GM19240 (cell line): ENCODE measurements around the gene TBCK.

Source experiments
- DNase-seq: peaks from one replicate; pipeline ENCODE4 v3.0.0; 2011; ENCODE audit warnings: low spot score; ENCODE audit not compliant: insufficient read length

The TBCK gene

DNA sequence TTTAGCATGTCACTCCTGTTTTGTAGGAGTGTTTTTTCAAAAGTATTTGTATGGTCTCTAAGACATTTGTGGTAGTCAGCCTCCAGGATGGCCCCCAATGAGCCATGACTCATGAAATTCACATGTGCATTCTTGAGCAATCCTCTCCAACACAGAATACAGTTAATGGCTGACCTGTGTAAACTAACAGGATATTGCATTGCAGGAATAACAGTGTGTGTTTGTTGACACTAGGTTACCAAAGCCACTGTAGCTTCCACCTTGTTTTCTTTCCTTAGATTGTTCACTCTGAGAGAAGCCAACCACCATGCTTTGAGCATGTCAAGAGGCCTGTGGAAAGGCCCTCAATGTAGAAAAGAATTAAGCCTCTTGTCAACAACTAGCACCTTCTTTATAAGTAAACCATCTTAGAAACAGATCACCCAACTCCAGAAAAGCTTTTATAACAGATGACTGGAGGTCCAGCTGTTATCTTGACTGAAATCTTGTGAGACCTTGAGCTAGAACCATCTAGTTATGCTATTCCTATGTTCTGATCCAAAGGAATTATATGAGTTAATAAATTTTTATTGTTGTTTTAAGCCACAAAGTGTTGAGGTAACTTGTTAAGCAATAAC, 28.5 kb downstream of the TBCK start:
- DNase-seq: no peak

DNA sequence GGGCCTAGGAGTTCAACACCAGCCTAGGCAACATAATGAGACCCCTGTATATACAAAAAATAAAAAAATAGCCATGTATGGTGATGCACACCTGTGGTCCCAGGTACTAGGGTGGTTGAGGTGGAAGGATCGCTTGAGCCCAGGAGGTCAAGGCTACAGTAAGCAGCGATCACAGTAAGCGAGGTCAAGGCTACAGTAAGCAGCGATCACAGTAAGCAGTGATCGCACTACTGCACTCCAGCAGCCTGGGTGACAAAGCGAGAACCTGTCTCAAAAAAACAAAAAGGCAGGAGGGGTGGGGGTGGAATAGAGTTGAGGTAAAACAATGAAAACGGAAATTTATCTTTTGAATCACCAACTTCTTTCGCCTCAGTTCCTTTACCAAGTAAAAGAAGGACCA, 29.4 kb downstream of the TBCK start:
- no peak for DNase-seq

DNA sequence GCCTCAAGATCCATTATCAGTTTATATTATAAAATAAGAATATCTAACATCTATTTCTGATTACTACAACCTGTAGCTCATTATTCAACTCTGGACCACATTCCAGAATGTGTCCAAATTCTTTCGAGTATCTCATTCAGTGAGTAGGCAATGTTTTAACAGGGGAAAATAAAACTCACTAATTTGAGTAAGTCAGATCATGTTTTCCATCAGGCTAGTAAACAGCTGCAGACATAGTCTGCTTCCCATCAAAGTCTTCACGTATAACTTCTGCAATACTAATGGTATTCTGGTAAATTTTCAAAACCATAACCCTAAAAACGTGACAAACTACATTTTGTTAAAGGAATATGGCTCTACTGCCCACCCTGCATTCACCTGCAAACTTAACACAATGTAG, 31.8 kb downstream of the TBCK start:
- DNase-seq: no peak

DNA sequence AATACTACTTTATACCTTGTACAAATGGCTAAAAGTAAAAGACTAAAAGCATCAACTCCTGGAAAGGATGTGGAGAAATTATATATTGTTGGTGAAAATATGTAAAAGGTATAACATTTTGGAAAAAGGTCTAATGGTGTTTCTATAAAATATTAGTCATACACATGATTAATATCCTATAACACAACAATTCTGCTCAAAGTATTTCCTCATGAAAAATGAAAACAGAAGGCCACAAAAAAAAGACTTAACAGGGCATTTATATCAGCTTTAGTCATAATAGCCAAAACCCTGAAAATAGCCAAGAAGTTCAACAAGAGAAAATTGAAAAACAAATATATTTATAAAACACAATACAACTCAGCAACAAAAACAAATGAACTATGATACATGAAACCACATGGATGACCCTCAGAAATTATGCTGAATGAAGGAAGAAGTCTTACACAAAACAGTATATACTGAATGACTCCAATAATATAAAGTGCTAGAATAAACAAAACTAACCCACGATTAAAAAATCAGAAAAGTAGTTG, 38.8 kb downstream of the TBCK start:
- DNase-seq: no peak

DNA sequence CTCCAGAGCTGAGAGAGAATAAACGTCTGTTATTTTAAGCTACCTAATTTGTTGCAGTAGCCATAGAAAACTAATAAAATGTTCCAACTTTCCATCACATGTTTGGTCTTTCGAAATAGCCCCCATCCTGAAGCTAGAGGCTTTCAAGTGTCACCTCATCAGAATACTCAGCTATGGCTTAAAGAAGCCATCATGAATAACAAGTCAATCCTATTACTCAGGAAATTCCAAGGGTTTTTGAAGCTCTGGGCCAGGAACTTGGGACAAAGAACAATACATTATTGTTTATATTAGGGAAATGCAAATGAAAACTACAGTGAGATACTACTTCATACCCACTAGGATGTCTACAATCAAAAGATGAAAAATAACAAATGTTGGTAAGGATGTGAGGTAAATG, 42.2 kb downstream of the TBCK start:
- no peak for DNase-seq

DNA sequence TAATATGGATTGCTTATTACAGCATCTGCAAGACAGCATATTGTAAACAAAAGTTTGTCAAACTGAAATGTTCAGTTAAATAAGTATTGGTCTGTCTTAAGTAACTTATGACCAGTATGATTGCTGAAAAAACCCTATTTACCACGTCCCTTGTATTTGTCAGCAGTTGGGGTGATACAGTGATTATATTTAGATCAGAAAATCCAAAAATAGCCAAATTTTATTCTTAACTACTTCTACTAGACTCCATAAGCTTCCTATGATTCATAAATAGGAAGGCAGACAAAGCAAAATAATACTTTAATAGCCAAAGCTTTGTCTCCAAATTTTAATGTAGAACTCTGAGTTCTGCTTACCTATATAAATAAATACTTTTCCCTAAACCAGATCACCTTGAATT, 45.3 kb downstream of the TBCK start:
- DNase-seq: no peak

DNA sequence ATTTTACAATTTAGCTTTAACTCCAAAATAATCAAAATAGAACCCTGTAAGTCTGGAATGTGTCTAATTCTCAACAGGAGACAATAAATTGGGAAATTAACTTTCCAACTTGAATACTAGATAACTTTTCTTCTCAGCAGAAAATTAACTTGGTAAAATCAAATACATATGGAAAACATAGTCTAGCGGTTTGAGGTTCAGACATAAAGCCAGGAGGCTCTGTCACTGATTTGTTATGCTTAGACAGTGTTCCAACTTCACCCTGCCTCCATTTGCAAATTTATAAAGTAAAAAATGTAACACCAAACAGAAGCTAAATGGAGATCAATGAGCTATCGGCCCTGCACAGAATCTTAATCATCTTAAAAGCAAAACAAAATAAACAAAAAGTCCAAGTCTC, 46.3 kb downstream of the TBCK start:
- no peak for DNase-seq

DNA sequence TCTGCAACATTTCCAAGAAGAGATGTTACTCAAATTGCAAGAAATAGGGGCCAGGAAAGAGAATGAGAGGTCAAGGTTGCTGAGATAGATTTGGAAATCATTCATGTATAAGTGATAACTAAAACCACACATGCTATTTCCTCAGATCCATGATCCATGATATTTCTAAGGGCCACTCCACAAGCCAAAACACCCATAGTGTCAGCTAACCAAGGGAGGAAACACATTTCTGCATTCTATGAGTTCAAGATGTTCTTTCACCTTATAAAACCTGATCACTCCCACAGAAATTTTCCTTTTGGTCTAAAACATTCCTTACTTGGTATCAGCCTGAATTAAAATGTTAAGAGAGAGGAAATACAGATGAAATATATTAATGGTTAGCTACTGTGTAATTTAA, 47.2 kb downstream of the TBCK start:
- DNase-seq: no peak

DNA sequence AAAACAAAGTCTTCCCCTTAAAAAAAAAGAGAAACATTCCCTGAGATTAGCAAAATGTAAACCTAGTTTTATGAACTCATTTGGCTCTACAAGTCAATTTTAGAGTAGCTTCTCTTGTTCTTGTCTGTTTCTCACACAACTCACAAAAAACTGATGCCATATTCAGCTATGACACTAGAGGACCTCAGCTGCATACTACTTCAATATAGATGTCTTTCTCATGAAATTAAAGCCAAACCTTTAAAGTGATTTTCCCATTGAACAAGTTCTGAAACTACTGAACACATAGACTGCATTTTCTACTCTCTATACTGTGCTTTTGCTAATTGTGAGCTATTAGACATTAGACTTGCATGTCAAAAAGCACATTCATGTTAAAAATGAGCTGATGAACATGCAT, 49.8 kb downstream of the TBCK start:
- peak; percentile 2 for DNase-seq

DNA sequence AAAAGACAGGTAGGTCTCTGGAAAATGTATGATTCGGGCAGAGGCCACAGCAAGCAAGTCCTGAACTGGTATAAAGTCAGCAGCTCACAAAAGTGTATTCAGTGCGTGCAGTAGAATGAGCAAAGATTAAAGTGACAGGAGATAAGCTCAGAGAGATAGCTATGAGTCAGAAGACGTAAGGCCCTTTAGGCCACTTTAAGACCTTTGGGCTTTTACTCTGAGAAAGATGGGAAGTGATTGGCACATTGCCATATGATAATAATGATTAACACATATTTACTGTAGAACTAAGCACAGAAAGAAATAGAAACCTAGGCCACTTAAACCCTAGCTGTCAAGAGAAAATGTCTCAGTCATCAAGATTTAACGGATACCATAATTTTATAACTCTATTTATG, 51.7 kb downstream of the TBCK start:
- DNase-seq: no peak

DNA sequence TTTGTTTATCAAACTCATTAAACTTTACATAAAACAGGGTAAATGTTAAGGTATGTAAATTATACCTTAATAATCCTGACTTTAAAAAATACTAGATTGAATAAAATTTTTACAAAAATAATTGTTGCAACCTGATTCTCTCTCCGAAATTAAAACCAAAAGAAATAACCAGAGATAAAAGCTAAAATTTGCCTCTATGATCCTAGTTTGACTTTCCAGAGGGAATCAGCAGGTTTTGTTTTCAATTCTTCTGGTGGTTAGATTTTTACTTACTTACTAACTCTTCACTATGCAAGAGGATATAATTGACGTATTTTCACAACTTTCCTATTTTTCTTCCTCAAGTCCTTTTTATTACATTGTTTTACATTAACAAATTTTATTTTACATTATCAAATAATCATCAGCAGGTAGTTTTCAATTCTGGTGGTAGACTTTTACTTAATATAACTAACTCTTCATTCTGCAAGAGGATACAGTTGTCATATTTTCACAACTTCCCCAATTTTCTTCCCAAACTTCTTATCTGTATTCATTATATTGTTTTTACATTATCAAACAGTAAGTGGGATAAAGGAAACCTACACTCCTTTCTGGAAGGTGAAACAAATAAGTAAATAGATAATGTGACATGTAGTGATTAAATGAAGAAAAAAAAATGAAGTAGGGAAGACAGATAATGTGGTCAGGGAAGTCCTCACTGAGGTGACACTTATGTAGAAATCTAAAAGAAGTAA, 52.2 kb downstream of the TBCK start:
- no peak for DNase-seq

DNA sequence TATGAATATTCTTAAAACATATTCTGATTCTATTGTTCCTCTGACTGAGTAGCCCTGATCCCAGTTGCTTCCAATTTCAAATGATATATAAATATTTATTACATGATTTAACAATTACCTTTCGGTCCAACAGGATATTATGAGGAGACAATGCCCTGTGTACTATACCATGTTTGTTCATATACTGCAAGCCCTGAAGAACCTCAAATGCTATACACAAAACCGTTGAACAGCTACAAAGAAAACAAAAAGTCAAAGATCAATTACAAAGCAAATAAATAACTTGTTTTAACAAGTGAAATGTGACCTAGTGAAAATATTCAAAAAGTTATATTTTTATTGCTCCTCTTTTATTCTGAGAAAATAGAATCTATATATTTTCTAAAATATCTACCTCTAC, 54.0 kb downstream of the TBCK start:
- DNase-seq: no peak

DNA sequence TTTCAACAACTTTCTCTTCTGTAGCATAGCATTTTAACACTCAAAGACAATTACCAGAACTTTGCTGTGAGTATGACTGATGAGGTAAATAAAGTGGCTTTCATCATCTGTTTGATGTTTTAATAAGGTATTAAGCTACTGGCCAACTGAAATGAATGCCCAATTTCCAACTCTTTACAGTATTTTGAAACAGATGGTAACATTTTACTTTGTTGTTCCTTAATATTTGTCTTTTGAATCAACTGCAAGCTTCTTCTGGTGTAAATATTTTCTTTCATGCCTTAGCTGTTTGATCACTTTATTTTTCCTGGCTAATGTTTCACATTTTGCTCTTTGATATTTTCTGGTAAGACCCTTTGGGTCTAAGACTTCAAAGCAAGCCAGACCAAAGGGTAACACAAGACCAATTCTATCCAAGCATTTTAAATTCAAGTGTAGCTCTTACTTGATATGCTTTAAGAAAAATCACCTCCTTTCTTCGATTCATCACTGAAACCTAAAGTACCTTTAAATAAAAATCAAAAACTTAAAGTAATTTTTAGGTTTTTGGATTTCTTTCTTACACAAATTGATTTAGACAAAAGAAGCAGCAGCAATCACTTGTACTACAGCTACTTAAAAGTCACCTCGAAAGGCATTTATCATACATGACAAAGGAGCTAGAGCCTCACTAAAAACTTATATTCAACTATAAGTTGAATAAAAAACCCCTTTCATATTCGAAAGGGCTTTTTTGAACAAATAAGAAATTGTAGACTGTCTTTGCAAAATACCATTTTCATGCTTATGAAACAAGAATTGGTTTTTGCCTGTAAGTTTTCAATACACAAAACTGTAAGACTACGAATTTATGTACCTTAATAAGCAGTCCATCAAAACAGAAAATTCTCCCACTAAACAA, 57.6 kb downstream of the TBCK start:
- no peak for DNase-seq

DNA sequence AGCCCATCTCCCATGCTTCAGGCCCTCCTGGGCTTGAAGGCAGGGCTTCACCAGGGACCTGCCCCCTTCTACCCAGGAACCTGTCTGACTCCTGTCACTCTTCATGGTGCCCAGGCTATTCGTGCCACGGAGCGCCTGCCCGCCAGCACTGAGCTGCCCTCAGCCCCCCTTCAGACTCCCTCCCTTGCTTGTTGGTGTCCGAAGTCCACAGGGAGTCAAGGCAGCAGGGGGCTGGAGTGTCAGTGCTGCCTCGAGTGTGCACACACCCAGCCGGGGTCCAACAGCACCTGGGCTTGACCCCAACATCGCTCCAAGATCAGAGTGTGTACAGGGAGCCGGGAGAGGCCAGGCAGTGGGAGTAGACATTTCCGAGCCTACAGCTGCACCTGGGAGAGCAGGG, 59.8 kb downstream of the TBCK start:
- DNase-seq: no peak

DNA sequence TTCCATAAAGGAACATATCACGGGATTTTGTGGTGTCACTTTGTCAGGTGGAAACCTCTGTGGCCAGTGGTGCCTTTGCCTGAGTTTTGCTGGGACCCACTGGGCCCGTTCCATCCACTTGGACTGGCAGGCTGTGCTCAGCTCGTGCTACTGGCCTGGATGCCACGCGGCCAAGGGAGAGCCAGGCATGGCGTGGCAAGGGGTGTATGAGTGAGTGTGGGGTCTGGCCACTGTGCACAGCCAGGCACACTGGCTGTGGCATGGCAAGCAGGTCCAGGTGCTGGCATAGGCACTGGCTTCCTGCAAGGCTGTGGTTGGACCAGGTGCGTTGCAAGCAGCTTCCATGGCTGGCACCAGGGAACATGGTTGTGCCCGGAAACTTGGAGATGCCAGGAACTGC, 60.8 kb downstream of the TBCK start:
- DNase-seq: no peak

DNA sequence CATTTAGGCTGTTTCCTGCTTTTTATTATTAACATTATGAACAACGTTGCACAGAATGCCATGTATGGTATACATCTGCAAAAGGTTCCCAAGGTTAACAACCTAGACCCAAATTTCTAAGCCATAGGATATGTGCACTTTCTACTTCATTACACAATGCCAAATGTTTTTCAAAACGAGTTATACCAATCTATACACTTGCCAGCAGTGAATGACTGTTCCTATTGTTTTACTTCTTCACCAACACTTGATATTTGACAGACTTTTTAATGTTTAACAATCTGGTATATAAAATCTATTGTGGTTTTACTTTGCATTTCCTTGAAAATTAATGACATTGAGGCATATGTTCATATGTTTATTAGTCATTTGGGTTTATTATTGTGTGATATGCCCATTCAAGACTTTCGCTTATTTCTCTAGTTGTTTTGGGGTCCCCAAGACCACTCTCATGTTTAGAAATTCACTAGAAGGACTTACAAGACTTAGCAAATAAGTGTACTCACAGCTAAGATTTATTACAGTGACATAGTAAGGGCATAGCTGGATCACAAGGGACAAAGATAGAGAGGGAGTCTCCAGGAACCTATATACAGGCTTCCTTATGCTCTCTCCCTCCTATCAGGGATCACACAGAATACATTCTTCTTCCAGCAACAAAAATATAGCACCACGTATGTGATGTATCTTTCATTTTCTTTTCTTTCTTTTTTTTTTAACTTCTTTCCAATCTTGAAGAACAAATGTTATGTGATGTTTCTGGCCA, 62.5 kb downstream of the TBCK start:
- DNase-seq: no peak

DNA sequence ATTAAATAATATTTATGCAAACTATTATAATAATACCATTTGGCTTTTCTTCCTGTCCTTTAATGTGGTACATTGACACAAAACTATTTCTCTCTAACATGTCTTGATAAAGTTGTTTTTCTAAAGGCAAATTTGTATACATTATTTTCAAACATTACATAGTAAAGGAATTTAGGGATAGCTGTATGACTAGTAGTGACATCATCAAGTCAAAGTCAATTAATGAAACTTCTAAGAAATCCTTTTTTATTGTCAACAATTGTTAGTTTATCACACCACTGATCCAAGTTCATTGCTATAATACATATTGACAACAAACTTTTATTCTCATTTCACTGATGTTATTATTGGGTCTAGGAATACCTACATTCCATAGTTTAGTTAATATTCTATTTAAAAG, 68.4 kb downstream of the TBCK start:
- no peak for DNase-seq

DNA sequence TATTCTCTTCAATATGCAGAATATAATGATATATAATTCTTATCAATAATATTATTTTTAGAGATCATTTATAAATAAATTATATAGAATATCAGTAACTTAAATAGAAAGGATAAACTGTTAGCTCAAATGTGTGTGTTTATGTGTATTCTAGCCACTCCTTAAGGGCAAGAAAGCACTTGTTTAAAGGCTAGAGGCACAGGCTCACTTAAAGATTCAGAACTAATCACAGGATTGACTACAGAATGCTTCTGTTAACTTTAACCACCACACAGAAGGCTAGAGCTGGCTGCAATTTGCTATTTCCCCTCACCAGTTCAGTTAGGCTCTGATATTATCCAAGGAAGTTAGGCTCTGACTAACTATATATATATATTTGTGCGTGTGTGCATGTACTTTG, 69.6 kb downstream of the TBCK start:
- no peak for DNase-seq

DNA sequence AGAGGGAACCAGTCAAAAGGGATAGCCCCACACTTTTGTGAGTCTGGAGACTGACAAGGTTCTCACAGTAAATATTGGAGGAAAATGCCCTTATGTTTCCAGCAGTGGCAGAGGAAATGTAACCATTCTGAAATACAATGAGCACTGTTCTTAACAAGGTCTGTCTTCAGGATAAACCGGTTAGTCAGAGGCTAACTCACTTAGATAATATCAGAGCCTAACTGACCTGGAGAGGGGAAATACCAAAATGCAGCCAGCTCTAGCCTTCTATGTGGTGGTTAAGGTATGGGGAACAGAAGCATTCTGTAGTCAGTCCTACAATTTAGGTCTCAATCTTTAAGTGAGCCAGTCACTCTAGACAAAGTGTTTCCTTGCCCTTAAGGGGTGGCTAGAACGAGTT, 70.8 kb downstream of the TBCK start:
- DNase-seq: no peak

DNA sequence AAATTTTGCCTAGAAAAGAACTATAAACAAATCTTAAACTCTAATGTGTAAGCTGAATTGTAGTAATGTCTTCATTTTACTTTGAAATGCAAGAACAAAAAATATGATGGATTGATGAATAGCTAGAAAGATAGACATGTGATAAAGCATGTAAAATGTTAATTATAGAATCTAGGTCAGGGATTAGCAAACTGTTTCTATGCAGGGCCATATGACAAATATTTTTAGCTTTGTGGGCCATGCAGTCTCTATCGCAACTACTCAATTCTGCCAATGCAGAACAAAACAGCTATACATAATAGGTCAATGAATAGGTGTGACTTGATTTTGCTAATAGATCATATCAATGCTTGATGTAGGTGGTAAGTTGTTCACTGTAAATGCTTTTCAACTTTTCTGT, 75.3 kb downstream of the TBCK start:
- no peak for DNase-seq

DNA sequence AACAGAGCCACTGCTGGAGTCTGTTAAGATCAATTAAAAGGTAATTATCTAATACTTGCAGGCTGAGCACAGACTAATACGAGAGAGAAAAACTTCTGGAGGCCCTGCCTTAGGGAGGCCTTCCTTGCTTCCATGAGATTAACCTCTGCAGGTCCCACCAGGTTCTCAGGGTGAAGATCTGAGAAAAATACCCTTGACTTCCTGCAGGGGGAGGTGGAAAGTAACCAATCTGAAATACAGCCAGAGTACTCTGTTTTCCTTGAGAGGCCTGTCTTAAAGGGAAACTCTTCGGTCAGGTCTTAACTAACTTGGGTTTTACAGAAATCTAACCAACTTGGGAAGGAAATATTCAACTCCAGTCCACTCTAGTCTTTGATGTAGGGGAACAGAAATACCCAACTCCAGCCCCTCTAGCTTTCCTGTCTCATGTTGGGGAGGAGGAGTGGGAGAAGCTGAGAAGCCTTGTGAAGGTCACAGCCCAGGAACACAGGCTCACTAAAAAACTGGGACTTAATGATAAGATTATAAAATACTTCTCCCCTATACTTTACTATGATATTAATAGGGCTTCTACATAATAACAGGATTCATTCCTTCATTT, 77.1 kb downstream of the TBCK start:
- DNase-seq: peak; percentile 0
